Naive thymus-derived CD4-positive, alpha-beta T cell (primary cell): ENCODE data around the gene TSPAN3. TPM values are rescaled to one million over a fixed set of nuclear protein-coding genes. Genes with fewer than 3 reads are reported as not detected.

ENCODE experiments used
- ATAC-seq: fragments of 150-1000 bp; cut with Tn5 transposase; 2 replicates; pipeline ENCODE4 v1.10.0; 2021; ENCODE audit warnings: mild to moderate bottlenecking, moderate library complexity
- CTCF ChIA-PET: fragments of 350-600 bp; sonication (Branson Sonifier 250); formaldehyde crosslinking; loops from one replicate; lab custom pipeline; 2021; ENCODE audit warnings: antibody characterized with exemption; lab: Charles Lee
- POLR2A ChIA-PET: fragments of 350-600 bp; sonication (Branson Sonifier 250); formaldehyde crosslinking; loops from one replicate; lab custom pipeline; 2021; ENCODE audit warnings: antibody characterized with exemption, inconsistent platforms; lab: Charles Lee
- DNase-seq, 9 donors: peaks; one replicate each; pipeline versions ENCODE4 v3.0.0 to v3.0.0-alpha.2; 2020 to 2022; ENCODE audit warnings: mixed read lengths in 1 of 9
- H3K27ac ChIP-seq: one replicate; pipeline ENCODE4 v1.7.0; 2013; ENCODE audit warnings: mild to moderate bottlenecking, low read depth, low read length, moderate library complexity
- H3K27me3 ChIP-seq, 2 donors: one replicate each; pipeline ENCODE4 v1.7.0; 2013; ENCODE audit warnings: low read length in 2 of 2, mild to moderate bottlenecking in 2 of 2, moderate library complexity in 2 of 2; ENCODE audit not compliant: control insufficient read depth in 2 of 2, insufficient read depth in 2 of 2
- H3K36me3 ChIP-seq, 3 experiments: 1 replicate in 2 of 3; 2 replicates in 1 of 3; pipeline ENCODE4 v1.7.0; 2013; ENCODE audit warnings: low read length in 3 of 3, mild to moderate bottlenecking in 3 of 3, moderate library complexity in 1 of 3; ENCODE audit not compliant: insufficient read depth in 3 of 3, control insufficient read depth in 2 of 3
- H3K4me1 ChIP-seq, 2 donors: one replicate each; pipeline ENCODE4 v1.7.0; 2013; ENCODE audit warnings: low read length in 2 of 2, mild to moderate bottlenecking in 2 of 2, moderate library complexity in 1 of 2; ENCODE audit not compliant: control insufficient read depth in 2 of 2, insufficient read depth in 2 of 2
- H3K4me3 ChIP-seq: 2 replicates; pipeline ENCODE4 v1.7.0; 2013; ENCODE audit warnings: mild to moderate bottlenecking, low read length
- H3K9me3 ChIP-seq, 3 experiments: 1 replicate in 2 of 3; 2 replicates in 1 of 3; pipeline ENCODE4 v1.7.0; 2013; ENCODE audit warnings: low read length in 3 of 3; ENCODE audit not compliant: control insufficient read depth in 2 of 3
- H3K27ac Mint-ChIP-seq, 9 donors: one replicate each; pipeline ENCODE4 v1.8.0; 2020 to 2022; ENCODE audit warnings: mixed read lengths in 9 of 9, mild to moderate bottlenecking in 8 of 9, moderate library complexity in 5 of 9, inconsistent platforms in 2 of 9
- H3K27me3 Mint-ChIP-seq, 5 donors: one replicate each; pipeline ENCODE4 v1.8.0; 2021 to 2022; ENCODE audit warnings: mixed read lengths in 5 of 5, mild to moderate bottlenecking in 1 of 5
- H3K36me3 Mint-ChIP-seq, 5 donors: one replicate each; pipeline ENCODE4 v1.8.0; 2020 to 2022; ENCODE audit warnings: mixed read lengths in 5 of 5, mild to moderate bottlenecking in 3 of 5, inconsistent platforms in 1 of 5
- H3K4me1 Mint-ChIP-seq, 7 donors: one replicate each; pipeline ENCODE4 v1.8.0; 2020 to 2022; ENCODE audit warnings: mixed read lengths in 7 of 7, mild to moderate bottlenecking in 3 of 7, inconsistent platforms in 1 of 7
- H3K4me3 Mint-ChIP-seq, 10 donors: one replicate each; pipeline ENCODE4 v1.8.0; 2020 to 2022; ENCODE audit warnings: mild to moderate bottlenecking in 10 of 10, mixed read lengths in 10 of 10, moderate library complexity in 6 of 10, inconsistent platforms in 2 of 10
- H3K9me3 Mint-ChIP-seq, 11 donors: one replicate each; pipeline ENCODE4 v1.8.0; 2020 to 2022; ENCODE audit warnings: mixed read lengths in 11 of 11, mild to moderate bottlenecking in 4 of 11, inconsistent platforms in 1 of 11, moderate library complexity in 1 of 11
- intact Hi-C, 2 donors: fragments of 100-400 bp; cut with micrococcal nuclease; formaldehyde crosslinking; loops; one replicate each; pipeline ENCODE4 v1.15.1; 2023
- polyA plus RNA-seq, 2 donors: library from polyadenylated mRNA; unstranded; fragments of 300-500 nt; fragmentation: Illumina TruSeq; gene quantifications; one replicate each; pipeline ENCODE4 v1.2.3, GENCODE V29; 2021
- total RNA-seq, 6 experiments: library from RNA in 5 of 6; stranded (reverse) in 5 of 6; gene quantifications; 1 replicate in 5 of 6; 2 replicates in 1 of 6; pipeline ENCODE4 v1.2.3 and lab custom pipeline; 2021 to 2026

Gene TSPAN3
- total and polyA plus RNA-seq, 7 experiments from 2014 or later, result 17.5 to 101 (median 24.1) TPM

- Mint-ChIP-seq H3K9me3 (no peaks in the 10 kb centered on the region), H3K4me1 (peaks cover 71 to 93% (median 81%) of the 10 kb centered on the region in 7 donors), H3K27me3 (no peaks in the 10 kb centered on the region), H3K4me3 (peak overlapping the region; percentile 38 to 99 (median 93)), H3K36me3 (peaks cover 0 to 44% (median under 1%) of the 10 kb centered on the region in 5 donors), H3K27ac (peak overlapping the region; percentile 64 to 98 (median 96))
- DNase-seq (peak in 2 of 9 donors; percentile 6 to 22), ATAC-seq (no peak)
- intact Hi-C loops, result loop anchor here in 1 of 2 donors (1.0 kb wide), 1 partner anchor 10 kb away; no protein-coding TSS in a partner anchor
- Histone ChIP-seq H3K36me3 (peaks cover 0 to 8% (median 3%) of the 10 kb centered on the region in 3 experiments), H3K27ac (peak overlapping the region; percentile 30), H3K9me3 (no peaks in the 10 kb centered on the region), H3K27me3 (no peaks in the 10 kb centered on the region), H3K4me3 (no peak overlapping the region), H3K4me1 (peaks cover 75 to 85% of the 10 kb centered on the region in 2 donors)
- ChIA-PET POLR2A (interaction anchor here (1.0 to 6.2 kb wide), 8 partner anchors 10 to 93 kb away, joined by 3 to 81 read pairs (median 5); partner anchors contain the start of gene RCN2), CTCF (interaction anchor here (0.7 to 1.7 kb wide), 6 partner anchors 8 to 43 kb away, joined by 4 to 5 read pairs (median 4); no protein-coding TSS in a partner anchor)
Observed at GRCh38 chr15:76998663-76999285, 72.1 kb downstream of the TSPAN3 start.

DNA sequence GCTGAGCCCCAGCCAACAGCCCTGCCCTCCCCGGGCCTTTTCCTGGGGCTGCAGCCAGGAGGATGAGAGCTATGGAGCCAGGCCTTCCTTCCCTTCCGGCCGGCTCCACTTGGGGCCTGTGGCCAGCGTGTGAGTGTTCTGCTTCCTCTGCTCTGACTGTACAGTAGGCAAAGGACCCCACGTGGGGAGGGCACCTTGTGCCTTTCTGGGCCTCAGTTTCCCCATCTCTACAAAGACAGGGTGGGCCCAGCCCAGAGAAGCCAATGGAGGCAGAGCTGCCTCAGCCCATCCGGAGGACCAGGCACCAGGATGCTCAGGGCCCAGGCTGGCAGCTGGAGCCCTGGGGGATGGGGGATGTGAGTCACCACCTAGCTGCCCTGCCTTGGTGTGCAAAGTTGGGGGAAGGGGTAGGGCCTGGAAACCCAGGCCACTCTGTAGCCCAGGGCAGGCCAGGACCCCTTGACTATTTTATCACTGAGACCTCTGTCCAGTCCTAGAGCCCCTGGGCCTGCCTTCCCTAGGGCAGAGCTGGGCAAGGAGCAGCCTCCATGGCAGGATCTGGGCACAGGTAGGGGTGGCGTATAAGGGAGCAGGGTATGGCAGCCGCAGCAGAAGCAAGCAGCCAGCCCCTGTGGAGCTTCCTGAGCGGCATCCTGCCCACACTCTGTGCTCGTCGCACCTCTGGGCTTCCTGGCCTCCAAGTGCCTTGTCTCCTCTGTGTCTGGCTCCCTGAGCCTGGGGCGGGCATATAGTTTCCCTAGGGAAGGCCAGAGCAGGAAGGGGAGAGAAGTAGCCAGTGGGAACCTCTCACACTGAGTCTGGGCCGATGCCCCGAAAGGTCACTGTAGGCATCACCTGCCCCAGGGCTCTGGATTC, 74.1 kb downstream of the TSPAN3 start:
- peaks cover 68 to 85% (median 78%) of the 10 kb centered on the region in 7 donors for H3K4me1 Mint-ChIP-seq
- Histone ChIP-seq H3K9me3 (no peaks in the 10 kb centered on the region), H3K4me3 (peak overlapping the region; percentile 90), H3K4me1 (peaks cover 61 to 73% of the 10 kb centered on the region in 2 donors), H3K27me3 (no peaks in the 10 kb centered on the region), H3K36me3 (peaks cover 0 to 8% (median 3%) of the 10 kb centered on the region in 3 experiments), H3K27ac (peak overlapping the region; percentile 80)
- ATAC-seq, result peak; percentile 51
- peak in 8 of 9 donors; percentile 25 to 64 (median 52) for DNase-seq
- peaks cover 0 to 32% (median 0%) of the 10 kb centered on the region in 5 donors for H3K36me3 Mint-ChIP-seq
- no peaks in the 10 kb centered on the region for H3K9me3 Mint-ChIP-seq
- H3K27ac Mint-ChIP-seq, result peak overlapping the region; percentile 77 to 98 (median 96)
- no peaks in the 10 kb centered on the region for H3K27me3 Mint-ChIP-seq
- intact Hi-C loops, result loop anchor here in 1 of 2 donors (2.0 kb wide), 2 partner anchors 26 to 92 kb away; partner anchors contain the start of gene SCAPER
- H3K4me3 Mint-ChIP-seq, result peak overlapping the region; percentile 93 to 99 (median 96)
- ChIA-PET POLR2A (interaction anchor here (0.9 to 6.2 kb wide), 9 partner anchors 9 to 65 kb away, joined by 3 to 81 read pairs (median 11); partner anchors contain the start of gene RCN2), CTCF (interaction anchor here (0.7 to 3.2 kb wide), 6 partner anchors 9 to 28 kb away, joined by 3 to 13 read pairs (median 4); no protein-coding TSS in a partner anchor)

- Histone ChIP-seq H3K36me3 (peaks cover 0 to 8% (median 0%) of the 10 kb centered on the region in 3 experiments), H3K9me3 (no peaks in the 10 kb centered on the region), H3K4me1 (peaks cover 57 to 66% of the 10 kb centered on the region in 2 donors), H3K4me3 (peak overlapping the region; percentile 90), H3K27me3 (no peaks in the 10 kb centered on the region), H3K27ac (peak overlapping the region; percentile 80)
- peak overlapping the region; percentile 93 to 99 (median 96) for H3K4me3 Mint-ChIP-seq
- CTCF ChIA-PET, result interaction anchor here (0.9 to 3.2 kb wide), 7 partner anchors 11 to 79 kb away, joined by 3 to 13 read pairs (median 4); partner anchors contain the start of gene RCN2
- DNase-seq (no peak), ATAC-seq (no peak)
- H3K27me3 Mint-ChIP-seq, result no peaks in the 10 kb centered on the region
- POLR2A ChIA-PET, result interaction anchor here (0.9 to 6.2 kb wide), 14 partner anchors 9 to 91 kb away, joined by 3 to 81 read pairs (median 8); partner anchors contain the start of genes RCN2 and SCAPER
- H3K27ac Mint-ChIP-seq, result peak overlapping the region; percentile 88 to 98 (median 96)
- no peaks in the 10 kb centered on the region for H3K9me3 Mint-ChIP-seq
- peaks cover 0 to 30% (median 0%) of the 10 kb centered on the region in 5 donors for H3K36me3 Mint-ChIP-seq
- peaks cover 61 to 78% (median 71%) of the 10 kb centered on the region in 7 donors for H3K4me1 Mint-ChIP-seq
- intact Hi-C loops, result loop anchor here in 1 of 2 donors (2.0 kb wide), 2 partner anchors 27 to 91 kb away; partner anchors contain the start of gene SCAPER
Observed at GRCh38 chr15:76996076-76996525, 74.8 kb downstream of the TSPAN3 start.

DNA sequence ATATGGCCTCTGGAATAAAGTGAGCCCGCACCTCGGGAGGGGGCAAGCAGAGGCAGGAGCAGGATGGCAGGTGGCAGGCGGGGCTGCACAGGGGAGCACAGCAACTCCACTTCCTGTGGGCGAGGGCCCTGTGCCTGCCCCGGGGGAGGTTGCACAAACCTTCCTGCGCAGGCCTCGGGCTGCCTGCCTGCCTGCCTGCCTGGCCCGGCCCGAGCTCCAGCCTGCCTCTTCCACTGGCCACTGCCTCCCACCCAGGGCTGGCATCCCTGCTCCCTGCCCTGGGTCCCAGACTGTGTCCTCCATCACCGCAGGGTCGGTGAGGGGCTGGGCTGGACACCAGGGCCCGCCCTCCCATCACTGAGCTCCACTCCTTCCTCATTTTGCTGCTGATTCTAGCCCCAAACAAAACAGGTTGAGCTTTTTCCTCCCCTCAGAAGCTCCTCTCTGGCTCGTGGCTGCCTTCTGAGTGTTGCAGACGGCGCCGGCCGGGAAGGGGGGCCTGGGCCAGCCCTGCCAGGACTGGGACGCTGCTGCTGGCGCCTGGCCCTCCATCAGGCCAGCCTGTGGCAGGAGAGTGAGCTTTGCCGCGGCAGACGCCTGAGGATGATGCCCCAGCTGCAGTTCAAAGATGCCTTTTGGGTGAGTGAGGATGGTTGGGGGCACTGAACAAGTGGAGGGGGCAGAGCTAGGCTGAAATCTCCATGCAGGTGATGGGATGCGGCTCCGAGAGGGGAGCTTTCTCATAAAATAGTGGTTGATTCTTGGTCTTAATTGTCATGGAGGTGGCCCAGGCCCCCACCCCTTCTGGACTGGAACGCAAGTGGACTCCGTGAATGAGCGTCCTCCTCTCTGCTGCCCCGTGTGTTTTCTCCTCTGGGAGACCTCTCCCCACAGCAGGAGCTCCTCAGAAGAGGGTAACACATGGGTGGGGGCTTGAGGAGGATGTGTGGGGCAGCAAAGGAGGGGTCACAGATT, 75.7 kb downstream of the TSPAN3 start, which contains the start of gene PSTPIP1:
Gene PSTPIP1, plus strand, starts transcription at position 156 of the 975 bp plus-strand sequence. Its CDS starts 448 bp downstream, at position 604.
- Mint-ChIP-seq H3K27ac (peak within 1 kb of the TSS; percentile 88 to 98 (median 96)), H3K27me3 (no peaks in the 10 kb centered on the region), H3K36me3 (peaks cover 0 to 30% (median 0%) of the 10 kb centered on the region in 5 donors), H3K9me3 (peaks cover 0 to 2% (median 0%) of the 10 kb centered on the region in 11 donors), H3K4me3 (peak within 1 kb of the TSS; percentile 93 to 99 (median 96)), H3K4me1 (peaks cover 61 to 76% (median 65%) of the 10 kb centered on the region in 7 donors)
- Histone ChIP-seq H3K4me3 (peak within 1 kb of the TSS; percentile 90), H3K9me3 (no peaks in the 10 kb centered on the region), H3K36me3 (peaks cover 0 to 8% (median 0%) of the 10 kb centered on the region in 3 experiments), H3K27me3 (no peaks in the 10 kb centered on the region), H3K27ac (peak within 1 kb of the TSS; percentile 80), H3K4me1 (peaks cover 57 to 58% of the 10 kb centered on the region in 2 donors)
- POLR2A ChIA-PET, result interaction anchor here (0.7 to 6.2 kb wide), 26 partner anchors 8 to 426 kb away, joined by 3 to 81 read pairs (median 5); partner anchors contain the start of genes RCN2, SCAPER and TSPAN3
- intact Hi-C loops, result loop anchor here (1.0 to 2.0 kb wide), 9 partner anchors 8 to 425 kb away; partner anchors contain the start of genes RCN2 (in 2 of the 2), HMG20A (in 1 of the 2), PEAK1 (in 1 of the 2) and SCAPER (in 1 of the 2)
- peak; percentile 83 for ATAC-seq
- CTCF ChIA-PET, result interaction anchor here (0.9 to 3.2 kb wide), 9 partner anchors 11 to 78 kb away, joined by 3 to 14 read pairs (median 4); partner anchors contain the start of gene RCN2
- DNase-seq, result peak; percentile 52 to 79 (median 74)

GRCh38 chr15:76994496-76994895, 76.4 kb downstream of the TSPAN3 start:
- Histone ChIP-seq H3K27me3 (no peaks in the 10 kb centered on the region), H3K4me1 (peaks cover 50 to 57% of the 10 kb centered on the region in 2 donors), H3K36me3 (peaks cover 0 to 1% (median 0%) of the 10 kb centered on the region in 3 experiments), H3K9me3 (no peaks in the 10 kb centered on the region), H3K4me3 (peak overlapping the region; percentile 90), H3K27ac (peak overlapping the region; percentile 80)
- no peak for DNase-seq
- H3K4me3 Mint-ChIP-seq, result peak overlapping the region; percentile 93 to 99 (median 96)
- intact Hi-C loops, result loop anchor here (2.0 kb wide), 4 partner anchors 18 to 76 kb away; partner anchors contain the start of genes RCN2 (in 2 of the 2) and TSPAN3 (in 1 of the 2)
- H3K36me3 Mint-ChIP-seq, result peaks cover 0 to 29% (median 0%) of the 10 kb centered on the region in 5 donors
- ChIA-PET POLR2A (interaction anchor here (0.5 to 6.2 kb wide), 22 partner anchors 7 to 427 kb away, joined by 3 to 81 read pairs (median 6); partner anchors contain the start of genes RCN2 and SCAPER), CTCF (interaction anchor here (1.1 to 3.2 kb wide), 7 partner anchors 12 to 78 kb away, joined by 3 to 14 read pairs (median 4); no protein-coding TSS in a partner anchor)
- H3K27me3 Mint-ChIP-seq, result no peaks in the 10 kb centered on the region
- H3K4me1 Mint-ChIP-seq, result peaks cover 58 to 75% (median 63%) of the 10 kb centered on the region in 7 donors
- H3K9me3 Mint-ChIP-seq, result peaks cover 0 to 2% (median 0%) of the 10 kb centered on the region in 11 donors
- ATAC-seq, result no peak
- peak overlapping the region; percentile 88 to 98 (median 96) for H3K27ac Mint-ChIP-seq
